ENCODE results near the gene DUSP7. TPM values are rescaled to one million over a fixed set of nuclear protein-coding genes. Genes with fewer than 3 reads are reported as not detected.

DUSP7 gene
- total RNA-seq, 1 donor from 2014 or later = 19.4 TPM

DNA sequence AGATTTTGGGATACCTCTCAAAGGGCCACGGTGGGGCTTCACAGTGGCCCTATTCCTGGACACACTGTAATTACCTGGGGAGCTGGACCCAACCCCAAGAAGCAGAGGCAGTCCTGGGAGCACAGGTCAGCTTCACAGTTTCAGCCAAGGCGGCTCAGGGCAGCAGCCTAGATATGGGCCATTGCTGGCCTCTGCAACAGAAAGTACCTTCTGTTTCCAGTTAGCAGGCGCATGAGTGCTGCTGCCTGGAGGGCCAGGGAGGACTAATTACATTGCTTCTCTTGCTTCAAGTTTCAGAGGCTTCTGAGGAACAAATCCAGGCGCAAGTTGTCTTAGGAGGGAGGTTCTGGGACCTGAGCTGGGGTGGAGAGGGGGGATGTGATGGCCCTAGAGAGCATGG, 13.5 kb upstream of the DUSP7 start:
- Mint-ChIP-seq H3K36me3 (ENCODE audit: unreplicated experiment) (no peaks in the 10 kb centered on the region), H3K4me3 (ENCODE audit: unreplicated experiment) (no peak overlapping the region), H3K9me3 (ENCODE audit: unreplicated experiment) (no peaks in the 10 kb centered on the region), H3K27ac (ENCODE audit: unreplicated experiment) (peak overlapping the region; percentile 14), H3K4me1 (ENCODE audit: unreplicated experiment) (peaks cover 50% of the 10 kb centered on the region), H3K27me3 (ENCODE audit: unreplicated experiment) (no peaks in the 10 kb centered on the region)
- DNase-seq (ENCODE audit: extremely low spot score, unreplicated experiment) = no peak
- TF ChIP-seq, protein P1, sequence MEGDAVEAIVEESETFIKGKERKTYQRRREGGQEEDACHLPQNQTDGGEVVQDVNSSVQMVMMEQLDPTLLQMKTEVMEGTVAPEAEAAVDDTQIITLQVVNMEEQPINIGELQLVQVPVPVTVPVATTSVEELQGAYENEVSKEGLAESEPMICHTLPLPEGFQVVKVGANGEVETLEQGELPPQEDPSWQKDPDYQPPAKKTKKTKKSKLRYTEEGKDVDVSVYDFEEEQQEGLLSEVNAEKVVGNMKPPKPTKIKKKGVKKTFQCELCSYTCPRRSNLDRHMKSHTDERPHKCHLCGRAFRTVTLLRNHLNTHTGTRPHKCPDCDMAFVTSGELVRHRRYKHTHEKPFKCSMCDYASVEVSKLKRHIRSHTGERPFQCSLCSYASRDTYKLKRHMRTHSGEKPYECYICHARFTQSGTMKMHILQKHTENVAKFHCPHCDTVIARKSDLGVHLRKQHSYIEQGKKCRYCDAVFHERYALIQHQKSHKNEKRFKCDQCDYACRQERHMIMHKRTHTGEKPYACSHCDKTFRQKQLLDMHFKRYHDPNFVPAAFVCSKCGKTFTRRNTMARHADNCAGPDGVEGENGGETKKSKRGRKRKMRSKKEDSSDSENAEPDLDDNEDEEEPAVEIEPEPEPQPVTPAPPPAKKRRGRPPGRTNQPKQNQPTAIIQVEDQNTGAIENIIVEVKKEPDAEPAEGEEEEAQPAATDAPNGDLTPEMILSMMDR (IDR thresholded peaks at IDR 0.05) = no peak

DNA sequence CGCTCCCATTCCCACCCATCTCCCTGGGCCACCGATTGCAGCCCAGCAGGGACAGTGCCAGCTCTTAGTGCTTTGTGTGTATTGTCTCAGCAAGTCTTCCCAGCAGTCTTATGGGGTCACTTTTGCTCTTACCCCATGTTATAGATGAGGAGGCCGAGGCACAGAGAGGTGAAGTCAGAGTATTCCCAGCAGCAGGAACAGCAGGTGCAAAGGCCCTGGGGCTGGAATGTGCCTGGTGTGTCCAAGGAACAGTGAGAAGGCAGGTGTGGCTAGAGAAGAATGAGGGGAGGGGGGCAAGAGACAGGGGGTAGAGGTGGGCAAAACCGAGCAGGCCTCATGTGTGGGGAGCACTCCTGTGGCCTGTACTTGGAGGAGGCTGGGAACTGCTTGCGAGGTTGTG, 12.8 kb upstream of the DUSP7 start:
- H3K9me3 Mint-ChIP-seq (ENCODE audit: unreplicated experiment) = no peaks in the 10 kb centered on the region
- no peaks in the 10 kb centered on the region for H3K27me3 Mint-ChIP-seq (ENCODE audit: unreplicated experiment)
- H3K4me1 Mint-ChIP-seq (ENCODE audit: unreplicated experiment) = peaks cover 53% of the 10 kb centered on the region
- no peaks in the 10 kb centered on the region for H3K36me3 Mint-ChIP-seq (ENCODE audit: unreplicated experiment)
- no peak overlapping the region for H3K4me3 Mint-ChIP-seq (ENCODE audit: unreplicated experiment)
- DNase-seq (ENCODE audit: extremely low spot score, unreplicated experiment) = no peak
- TF ChIP-seq, protein P1 (IDR thresholded peaks at IDR 0.05) = no peak
- no peak overlapping the region for H3K27ac Mint-ChIP-seq (ENCODE audit: unreplicated experiment)

- H3K9me3 Mint-ChIP-seq (ENCODE audit: unreplicated experiment) = no peaks in the 10 kb centered on the region
- TF ChIP-seq, protein P1 (IDR thresholded peaks at IDR 0.05) = no peak
- no peak overlapping the region for H3K4me3 Mint-ChIP-seq (ENCODE audit: unreplicated experiment)
- H3K27ac Mint-ChIP-seq (ENCODE audit: unreplicated experiment) = no peak overlapping the region
- no peaks in the 10 kb centered on the region for H3K36me3 Mint-ChIP-seq (ENCODE audit: unreplicated experiment)
- no peak for DNase-seq (ENCODE audit: extremely low spot score, unreplicated experiment)
- H3K27me3 Mint-ChIP-seq (ENCODE audit: unreplicated experiment) = no peaks in the 10 kb centered on the region
- H3K4me1 Mint-ChIP-seq (ENCODE audit: unreplicated experiment) = peaks cover 56% of the 10 kb centered on the region
Observed at GRCh38 chr3:52068730-52069129, 12.4 kb upstream of the DUSP7 start.

DNA sequence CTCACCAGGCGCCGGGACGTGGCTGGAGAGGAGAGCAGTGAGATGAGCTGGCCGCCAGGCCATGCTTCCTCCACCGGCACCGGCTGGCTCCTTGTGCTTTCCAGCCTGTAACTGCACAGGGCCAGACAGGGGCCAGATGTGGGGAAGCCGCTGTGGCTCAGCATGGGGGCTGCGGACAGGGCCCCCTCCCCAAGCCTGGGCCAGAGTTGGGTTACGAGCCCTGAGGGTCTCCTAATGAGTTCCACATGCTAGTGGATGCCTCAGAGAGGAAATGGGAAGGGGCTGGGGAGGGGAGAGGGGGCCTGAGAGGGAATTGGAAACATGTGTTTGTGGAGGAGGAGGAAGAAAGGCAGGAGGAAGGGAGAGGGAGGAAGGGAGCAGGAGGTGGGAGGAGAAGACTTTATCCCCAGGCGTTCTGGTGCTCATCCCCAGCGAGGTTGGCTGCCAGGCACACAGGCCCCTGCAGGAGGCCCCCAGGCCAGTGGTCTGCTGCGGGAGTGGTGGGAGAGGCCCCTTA, 11.7 kb upstream of the DUSP7 start:
- TF ChIP-seq, protein P1 (IDR thresholded peaks at IDR 0.05) = no peak
- H3K4me1 Mint-ChIP-seq (ENCODE audit: unreplicated experiment) = peaks cover 61% of the 10 kb centered on the region
- no peaks in the 10 kb centered on the region for H3K36me3 Mint-ChIP-seq (ENCODE audit: unreplicated experiment)
- peak; percentile 88 for DNase-seq (ENCODE audit: extremely low spot score, unreplicated experiment)
- H3K27me3 Mint-ChIP-seq (ENCODE audit: unreplicated experiment) = no peaks in the 10 kb centered on the region
- no peak overlapping the region for H3K4me3 Mint-ChIP-seq (ENCODE audit: unreplicated experiment)
- H3K27ac Mint-ChIP-seq (ENCODE audit: unreplicated experiment) = peak overlapping the region; percentile 65
- H3K9me3 Mint-ChIP-seq (ENCODE audit: unreplicated experiment) = no peaks in the 10 kb centered on the region

DNA sequence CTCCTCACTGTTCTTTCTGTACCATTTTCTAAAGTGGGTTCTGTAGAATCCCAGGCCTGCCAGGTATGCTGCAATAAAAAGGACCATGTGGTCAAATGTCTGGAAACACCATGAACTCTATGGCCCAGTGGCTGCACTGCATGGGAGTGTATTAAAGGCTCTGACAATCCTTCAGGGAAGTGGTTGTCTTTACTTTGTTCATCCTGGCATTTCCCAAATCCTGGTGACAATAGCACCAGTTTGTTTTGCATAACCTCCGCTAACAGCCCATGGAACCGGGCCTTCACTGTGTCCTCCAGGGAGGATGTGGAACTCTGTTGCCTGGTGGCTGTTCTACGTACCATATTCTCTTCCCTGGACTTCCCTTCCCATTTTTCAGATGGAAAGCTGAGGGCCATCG, 11.2 kb upstream of the DUSP7 start:
- no peaks in the 10 kb centered on the region for H3K9me3 Mint-ChIP-seq (ENCODE audit: unreplicated experiment)
- peaks cover 66% of the 10 kb centered on the region for H3K4me1 Mint-ChIP-seq (ENCODE audit: unreplicated experiment)
- TF ChIP-seq, protein P1 (IDR thresholded peaks at IDR 0.05) = no peak
- no peak overlapping the region for H3K4me3 Mint-ChIP-seq (ENCODE audit: unreplicated experiment)
- H3K27me3 Mint-ChIP-seq (ENCODE audit: unreplicated experiment) = no peaks in the 10 kb centered on the region
- peak overlapping the region; percentile 65 for H3K27ac Mint-ChIP-seq (ENCODE audit: unreplicated experiment)
- no peak for DNase-seq (ENCODE audit: extremely low spot score, unreplicated experiment)
- H3K36me3 Mint-ChIP-seq (ENCODE audit: unreplicated experiment) = no peaks in the 10 kb centered on the region
